Caco-2 (cell line): ENCODE data around the gene KIF17. TPM values are rescaled to one million over a fixed set of nuclear protein-coding genes. Genes with fewer than 3 reads are reported as not detected.

Source experiments
- BruUV-seq: library from RNA; stranded (reverse); fragments of 400-500 nt; replicated peaks from 2 replicates; lab custom pipeline; 2021; lab: Mats Ljungman, UMichigan
- CTCF ChIA-PET: fragments of 300-600 bp; sonication (Branson Sonifier 250); formaldehyde crosslinking; loops from one replicate; lab custom pipeline; 2022; ENCODE audit warnings: antibody characterized with exemption; lab: Charles Lee
- POLR2A ChIA-PET: fragments of 300-600 bp; sonication (Branson Sonifier 250); formaldehyde crosslinking; loops from one replicate; lab custom pipeline; 2022; ENCODE audit warnings: antibody characterized with exemption; lab: Charles Lee
- DNase-seq, 2 experiments: peaks; one replicate each; pipeline versions ENCODE4 v3.0.0 to v3.0.0-alpha.2; 2020 to 2022
- H3K27me3 ChIP-seq: replicated peaks from 2 replicates; pipeline ENCODE4 v1.6.0; 2011; ENCODE audit warnings: low read length; ENCODE audit not compliant: control insufficient read depth, insufficient read depth
- H3K36me3 ChIP-seq: 2 replicates; pipeline ENCODE4 v1.5.1; 2011; ENCODE audit warnings: low read length; ENCODE audit not compliant: control insufficient read depth, insufficient read depth
- H3K4me1 ChIP-seq: fragments of 250-450 bp; sonication (Bioruptor Pico); 2 replicates; pipeline ENCODE4 v1.5.1; 2020; ENCODE audit warnings: mild to moderate bottlenecking
- H3K4me3 ChIP-seq: 2 replicates; pipeline ENCODE4 v1.5.1; 2011; ENCODE audit warnings: low read depth, mild to moderate bottlenecking, control low read depth, low read length
- H3K9me3 ChIP-seq: fragments of 250-450 bp; sonication (Bioruptor Pico); 2 replicates; pipeline ENCODE4 v1.5.1; 2020; ENCODE audit warnings: mild to moderate bottlenecking, moderate library complexity
- H3K27ac Mint-ChIP-seq: one replicate; pipeline ENCODE4 v1.8.0; 2022; ENCODE audit warnings: mixed read lengths; ENCODE audit not compliant: unreplicated experiment
- H3K27me3 Mint-ChIP-seq: one replicate; pipeline ENCODE4 v1.8.0; 2022; ENCODE audit warnings: mixed read lengths; ENCODE audit not compliant: insufficient read depth, unreplicated experiment
- H3K36me3 Mint-ChIP-seq: one replicate; pipeline ENCODE4 v1.8.0; 2022; ENCODE audit warnings: mild to moderate bottlenecking, mixed read lengths; ENCODE audit not compliant: insufficient read depth, unreplicated experiment
- H3K4me1 Mint-ChIP-seq: one replicate; pipeline ENCODE4 v1.8.0; 2022; ENCODE audit warnings: low read depth, mixed read lengths; ENCODE audit not compliant: unreplicated experiment
- H3K4me3 Mint-ChIP-seq: one replicate; pipeline ENCODE4 v1.8.0; 2022; ENCODE audit warnings: mild to moderate bottlenecking, moderate library complexity, mixed read lengths; ENCODE audit not compliant: unreplicated experiment
- H3K9me3 Mint-ChIP-seq: one replicate; pipeline ENCODE4 v1.8.0; 2022; ENCODE audit warnings: mixed read lengths; ENCODE audit not compliant: unreplicated experiment
- CTCF ChIP-seq, 2 experiments: fragments of 200-600 bp in 1 of 2; IDR thresholded peaks; 1 replicate in 1 of 2; 2 replicates in 1 of 2; pipeline versions ENCODE4 v1.5.1 to v1.8.0; 2011 to 2022; ENCODE audit warnings: antibody characterized with exemption in 1 of 2, control low read depth in 1 of 2, inconsistent platforms in 1 of 2, low read depth in 1 of 2, low read length in 1 of 2, mild to moderate bottlenecking in 1 of 2, moderate library complexity in 1 of 2; ENCODE audit not compliant: insufficient read depth in 1 of 2, severe bottlenecking in 1 of 2, unreplicated experiment in 1 of 2
- intact Hi-C: fragments of 100-400 bp; cut with micrococcal nuclease; formaldehyde crosslinking; loops from one replicate; pipeline ENCODE4 v1.10.0; 2022; ENCODE audit not compliant: unreplicated experiment
- total RNA-seq: library from RNA; stranded (reverse); gene quantifications from 2 replicates; pipeline ENCODE4 v1.2.3, GENCODE V29; 2022

Gene KIF17
- total RNA-seq, 1 experiment from 2014 or later = 1.5 TPM

- peaks cover 1% of the 10 kb centered on the region; the same call in 1 of the 2 replicates for H3K36me3 ChIP-seq
- H3K4me1 ChIP-seq = no peaks in the 10 kb centered on the region
- no peak for DNase-seq
- intact Hi-C loops = no loop called here
- H3K9me3 ChIP-seq = no peaks in the 10 kb centered on the region
- Mint-ChIP-seq H3K4me1 (no peaks in the 10 kb centered on the region), H3K27ac (no peak overlapping the region), H3K27me3 (no peaks in the 10 kb centered on the region), H3K4me3 (no peak overlapping the region), H3K36me3 (peaks cover 84% of the 10 kb centered on the region), H3K9me3 (no peaks in the 10 kb centered on the region)
- BruUV-seq = no TSS peak
- POLR2A ChIA-PET = no interaction called here
- CTCF ChIA-PET = no interaction called here
- no peak overlapping the region for H3K4me3 ChIP-seq
- H3K27me3 ChIP-seq = no peaks in the 10 kb centered on the region
- TF ChIP-seq CTCF (IDR thresholded peaks at IDR 0.05; ENCODE audit: insufficient read depth in 1 of 2, low read depth in 1 of 2, low read length in 1 of 2, severe bottlenecking in 1 of 2, unreplicated experiment in 1 of 2) = no peak
Observed at GRCh38 chr1:20760322-20760721, 42.5 kb upstream of the KIF17 start.

DNA sequence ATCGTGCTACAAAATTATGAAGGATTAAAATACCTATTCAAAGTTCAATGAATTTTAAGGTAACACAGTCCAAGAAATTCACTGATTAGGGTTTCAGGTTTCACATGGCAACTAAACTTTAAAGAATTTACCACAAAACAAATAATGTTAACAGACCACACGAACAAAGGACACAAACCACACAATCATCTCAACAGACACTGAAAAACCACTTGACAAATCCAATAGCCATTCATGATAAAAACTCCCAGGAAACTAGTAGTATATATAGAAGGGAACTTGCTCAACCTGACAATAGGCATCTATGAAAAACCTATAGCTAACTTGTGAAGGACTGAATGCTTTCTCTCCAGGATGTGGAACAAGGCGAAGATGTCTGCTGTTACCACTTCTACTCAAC lies 35.8 kb upstream of the KIF17 start:
- intact Hi-C loops = no loop called here
- no peaks in the 10 kb centered on the region for H3K4me1 ChIP-seq
- Mint-ChIP-seq H3K36me3 (peaks cover 48% of the 10 kb centered on the region), H3K4me1 (no peaks in the 10 kb centered on the region), H3K9me3 (no peaks in the 10 kb centered on the region), H3K4me3 (no peak overlapping the region), H3K27me3 (no peaks in the 10 kb centered on the region), H3K27ac (no peak overlapping the region)
- H3K27me3 ChIP-seq = no peaks in the 10 kb centered on the region
- H3K36me3 ChIP-seq = no peaks in the 10 kb centered on the region; the same call in 1 of the 2 replicates
- POLR2A ChIA-PET = no interaction called here
- H3K4me3 ChIP-seq = no peak overlapping the region
- no peaks in the 10 kb centered on the region for H3K9me3 ChIP-seq
- DNase-seq = no peak
- BruUV-seq = no TSS peak
- TF ChIP-seq CTCF (IDR thresholded peaks at IDR 0.05; ENCODE audit: insufficient read depth in 1 of 2, low read depth in 1 of 2, low read length in 1 of 2, severe bottlenecking in 1 of 2, unreplicated experiment in 1 of 2) = no peak
- CTCF ChIA-PET = interaction anchor here (0.6 kb wide), 1 partner anchor 57 kb away, joined by 3 read pairs; no protein-coding TSS in a partner anchor

DNA sequence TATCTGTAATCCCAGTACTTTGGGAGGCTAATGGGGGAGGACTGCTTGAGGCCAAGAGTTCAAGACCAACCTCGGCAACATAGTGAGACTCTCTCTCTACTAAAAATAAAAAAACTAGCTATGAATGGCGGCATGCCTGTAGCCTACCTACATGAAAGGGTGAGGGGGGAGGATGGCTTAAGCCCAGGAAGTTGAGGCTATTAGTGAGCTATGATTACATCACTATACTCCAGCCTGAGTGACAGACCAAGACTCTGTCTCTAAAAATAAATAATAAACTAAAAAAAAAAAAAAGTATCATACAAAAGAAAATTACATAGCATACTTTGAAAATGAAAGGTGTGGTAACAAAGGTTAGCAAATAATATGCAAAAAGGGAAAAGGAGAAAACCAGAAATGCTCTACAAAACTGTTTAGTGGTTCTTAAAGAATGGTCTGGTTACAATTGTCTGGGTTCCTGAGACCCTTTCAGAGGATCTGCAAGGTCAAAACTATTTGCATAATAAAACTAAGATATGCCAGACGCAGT lies 33.7 kb upstream of the KIF17 start:
- no peaks in the 10 kb centered on the region for H3K4me1 Mint-ChIP-seq
- H3K4me3 Mint-ChIP-seq = no peak overlapping the region
- H3K27ac Mint-ChIP-seq = no peak overlapping the region
- TF ChIP-seq CTCF (IDR thresholded peaks at IDR 0.05; ENCODE audit: insufficient read depth in 1 of 2, low read depth in 1 of 2, low read length in 1 of 2, severe bottlenecking in 1 of 2, unreplicated experiment in 1 of 2) = no peak
- no peak for DNase-seq
- no peaks in the 10 kb centered on the region for H3K4me1 ChIP-seq
- CTCF ChIA-PET = no interaction called here
- no peaks in the 10 kb centered on the region; the same call in 1 of the 2 replicates for H3K36me3 ChIP-seq
- BruUV-seq = no TSS peak
- no peaks in the 10 kb centered on the region for H3K9me3 ChIP-seq
- no peaks in the 10 kb centered on the region for H3K27me3 ChIP-seq
- intact Hi-C loops = no loop called here
- no peaks in the 10 kb centered on the region for H3K9me3 Mint-ChIP-seq
- POLR2A ChIA-PET = no interaction called here
- H3K27me3 Mint-ChIP-seq = no peaks in the 10 kb centered on the region
- H3K4me3 ChIP-seq = no peak overlapping the region
- H3K36me3 Mint-ChIP-seq = peaks cover 58% of the 10 kb centered on the region
